ENCODE results near the gene COL23A1.

DNA sequence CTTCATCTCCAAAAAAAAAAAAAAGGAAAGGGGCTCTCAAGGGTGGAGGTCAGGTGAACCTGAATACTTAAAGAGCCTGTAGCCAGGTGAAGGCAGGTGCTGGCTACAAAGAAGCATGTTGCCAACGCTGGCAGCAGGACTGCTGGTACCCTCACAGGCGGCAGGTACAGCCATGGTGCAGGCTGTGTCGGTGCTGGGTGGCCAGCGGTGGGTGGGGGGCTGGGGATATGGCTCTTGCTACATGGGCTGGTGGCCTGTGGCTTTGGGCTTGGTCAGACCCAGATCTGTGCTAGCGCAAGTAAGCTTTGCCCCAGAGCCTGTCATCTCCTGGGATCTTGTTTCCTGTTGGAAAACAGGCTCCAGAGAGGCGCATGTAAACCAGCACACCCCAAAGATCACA, 271.3 kb downstream of the COL23A1 start:
- TF ChIP-seq POLR2A (IDR thresholded peaks at IDR 0.05; ENCODE audit: low read length) (no peak), GATA1 (IDR thresholded peaks at IDR 0.05; ENCODE audit: low read depth, low read length) (no peak)
